Right atrium auricular region (tissue), 2 donors: Measurements from ENCODE around the gene CDCA3. TPM values are rescaled to one million over a fixed set of nuclear protein-coding genes. Genes with fewer than 3 reads are reported as not detected.

Source experiments
- DNase-seq: peaks from one replicate; pipeline ENCODE4 v3.0.0-alpha.2; 2019; ENCODE audit warnings: low spot score
- H3K27ac ChIP-seq, 2 donors: fragments of 200-600 bp; sonication (generic); 1 replicate in 1 of 2; 2 replicates in 1 of 2; pipeline ENCODE4 v1.5.1; 2016 to 2019
- H3K27me3 ChIP-seq, 2 donors: fragments of 200-600 bp; sonication (generic); one replicate each; pipeline versions ENCODE4 v1.5.1 to v1.6.0; 2017 to 2019
- H3K36me3 ChIP-seq: fragments of 200-600 bp; sonication (generic); one replicate; pipeline ENCODE4 v1.5.1; 2016
- H3K4me1 ChIP-seq, 2 donors: fragments of 200-600 bp; sonication (generic); one replicate each; pipeline versions ENCODE4 v1.5.1 to v1.6.0; 2017 to 2019
- H3K4me3 ChIP-seq, 2 donors: fragments of 200-600 bp; sonication (generic); 1 replicate in 1 of 2; 2 replicates in 1 of 2; pipeline ENCODE4 v1.5.1; 2017 to 2019; ENCODE audit warnings: mild to moderate bottlenecking in 1 of 2, moderate library complexity in 1 of 2
- H3K9me3 ChIP-seq, 2 donors: fragments of 200-600 bp; sonication (generic); one replicate each; pipeline ENCODE4 v1.5.1; 2019
- CTCF ChIP-seq, 2 donors: fragments of 200-600 bp; sonication (generic); IDR thresholded peaks; one replicate each; pipeline ENCODE4 v1.5.1; 2019; ENCODE audit warnings: antibody characterized with exemption in 2 of 2
- total RNA-seq, 2 donors: library from RNA; depleted of rRNA; stranded (reverse); fragments of >200 nt; gene quantifications; one replicate each; pipeline ENCODE4 v1.1.0, GENCODE V29; 2016

CDCA3 gene
- total RNA-seq, 2 donors from 2014 or later: 0.39 to 1.7 TPM

GRCh38 chr12:6826125-6826733 is 24.9 kb downstream of the CDCA3 start:
- peaks cover under 1 to 52% of the 10 kb centered on the region in 2 donors for H3K4me1 ChIP-seq
- no peak overlapping the region for H3K27ac ChIP-seq
- no peak for DNase-seq
- H3K4me3 ChIP-seq: no peak overlapping the region
- no peaks in the 10 kb centered on the region for H3K36me3 ChIP-seq
- no peak for TF ChIP-seq CTCF (IDR thresholded peaks at IDR 0.05)
- no peaks in the 10 kb centered on the region for H3K27me3 ChIP-seq
- no peaks in the 10 kb centered on the region for H3K9me3 ChIP-seq

DNA sequence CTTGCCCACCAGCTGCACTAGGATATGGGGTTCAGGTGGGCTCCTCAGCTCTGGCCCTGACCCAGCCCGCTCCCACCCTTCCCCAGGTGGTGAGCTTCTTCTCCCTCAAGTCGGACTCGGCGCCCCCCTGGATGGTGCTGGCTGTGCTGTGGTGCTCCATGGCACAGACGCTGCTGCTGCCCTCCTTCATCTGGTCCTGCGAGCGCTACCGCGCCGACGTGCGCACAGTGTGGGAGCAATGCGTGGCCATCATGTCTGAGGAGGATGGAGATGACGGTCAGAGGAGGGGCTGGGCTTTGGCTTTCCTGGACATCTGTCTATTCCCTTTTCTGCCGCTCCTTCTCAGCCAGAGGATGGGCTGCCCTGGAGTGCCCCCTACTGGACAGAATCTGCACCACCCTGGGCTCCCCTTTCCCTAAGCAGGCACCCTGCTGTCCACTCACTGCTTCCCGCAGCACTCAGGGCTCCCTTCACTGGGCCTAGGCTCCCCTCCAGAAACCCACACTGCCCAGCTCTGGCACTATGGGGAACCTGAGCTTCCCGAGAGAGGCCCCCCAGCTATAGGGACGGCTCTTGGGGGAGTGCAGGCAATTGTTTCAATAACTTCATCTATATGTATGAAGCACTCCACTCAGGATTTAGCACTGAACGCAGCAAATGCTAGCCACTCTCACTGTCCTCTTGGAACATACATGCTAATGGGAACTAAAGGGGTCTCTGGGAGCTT is 25.5 kb downstream of the CDCA3 start:
- Histone ChIP-seq H3K27ac (no peak overlapping the region), H3K4me1 (peaks cover 3 to 58% of the 10 kb centered on the region in 2 donors), H3K36me3 (no peaks in the 10 kb centered on the region), H3K27me3 (no peaks in the 10 kb centered on the region), H3K4me3 (peak overlapping the region in 1 of 2 donors; percentile 7), H3K9me3 (no peaks in the 10 kb centered on the region)
- peak; percentile 66 to 95 for TF ChIP-seq CTCF (IDR thresholded peaks at IDR 0.05)
- DNase-seq: peak; percentile 90

GRCh38 chr12:6824901-6825381 is 26.1 kb downstream of the CDCA3 start:
- no peaks in the 10 kb centered on the region for H3K9me3 ChIP-seq
- no peak overlapping the region for H3K4me3 ChIP-seq
- H3K27ac ChIP-seq: no peak overlapping the region
- peaks cover 3 to 58% of the 10 kb centered on the region in 2 donors for H3K4me1 ChIP-seq
- no peak for DNase-seq
- TF ChIP-seq CTCF (IDR thresholded peaks at IDR 0.05): no peak
- no peaks in the 10 kb centered on the region for H3K36me3 ChIP-seq
- no peaks in the 10 kb centered on the region for H3K27me3 ChIP-seq

- H3K9me3 ChIP-seq: no peaks in the 10 kb centered on the region
- H3K27ac ChIP-seq: no peak overlapping the region
- H3K36me3 ChIP-seq: no peaks in the 10 kb centered on the region
- TF ChIP-seq CTCF (IDR thresholded peaks at IDR 0.05): no peak
- peaks cover 3 to 51% of the 10 kb centered on the region in 2 donors for H3K4me1 ChIP-seq
- H3K27me3 ChIP-seq: no peaks in the 10 kb centered on the region
- H3K4me3 ChIP-seq: no peak overlapping the region
- no peak for DNase-seq
Observed at GRCh38 chr12:6824085-6824775, 26.9 kb downstream of the CDCA3 start.

- no peak for DNase-seq
Observed at GRCh38 chr12:6823182-6824084, 27.7 kb downstream of the CDCA3 start.

More at GRCh38 chr12:6823182-6824084, 27.7 kb downstream of the CDCA3 start:
- Histone ChIP-seq H3K36me3 (no peaks in the 10 kb centered on the region), H3K27me3 (no peaks in the 10 kb centered on the region), H3K4me3 (no peak overlapping the region), H3K27ac (no peak overlapping the region), H3K4me1 (peaks cover 3 to 47% of the 10 kb centered on the region in 2 donors), H3K9me3 (no peaks in the 10 kb centered on the region)
- TF ChIP-seq CTCF (IDR thresholded peaks at IDR 0.05): no peak
